Lower leg skin (tissue), 3 donors: ENCODE measurements around the gene SYDE2.

Experiments
- CTCF ChIP-seq, 3 donors: fragments of 450-650 bp; IDR thresholded peaks; one replicate each; pipeline ENCODE4 v1.5.1; 2016; ENCODE audit warnings: antibody characterized with exemption in 3 of 3, mild to moderate bottlenecking in 3 of 3, moderate library complexity in 2 of 3
- POLR2A ChIP-seq, 2 donors: fragments of 450-650 bp; IDR thresholded peaks; one replicate each; pipeline ENCODE4 v1.6.1; 2016 to 2017; ENCODE audit warnings: antibody characterized with exemption in 2 of 2, mild to moderate bottlenecking in 1 of 2, moderate library complexity in 1 of 2

GRCh38 chr1:85166351-85166750, 34.5 kb downstream of the SYDE2 start:
- no peak for TF ChIP-seq CTCF (IDR thresholded peaks at IDR 0.05)
- no peak for TF ChIP-seq POLR2A (IDR thresholded peaks at IDR 0.05)
